Central memory CD8-positive, alpha-beta T cell (primary cell): ENCODE data around the gene IRAK3.

ENCODE experiments used
- ATAC-seq: fragments of 150-1000 bp; cut with Tn5 transposase; replicated peaks from 2 replicates; pipeline ENCODE4 v1.10.0; 2022; ENCODE audit warnings: mild to moderate bottlenecking, moderate FRiP score, moderate number of reproducible peaks; ENCODE audit not compliant: poor library complexity, severe bottlenecking; ENCODE audit errors: extremely low read depth
- DNase-seq, 2 donors: peaks; one replicate each; pipeline ENCODE4 v3.0.0; 2021; ENCODE audit warnings: low spot score in 2 of 2
- H3K27ac Mint-ChIP-seq: one replicate; pipeline ENCODE4 v1.8.0; 2022; ENCODE audit warnings: low read depth, mild to moderate bottlenecking, moderate library complexity, mixed read lengths
- H3K27me3 Mint-ChIP-seq: one replicate; pipeline ENCODE4 v1.8.0; 2022; ENCODE audit warnings: mixed read lengths
- H3K36me3 Mint-ChIP-seq: one replicate; pipeline ENCODE4 v1.8.0; 2022; ENCODE audit warnings: mild to moderate bottlenecking, moderate library complexity, mixed read lengths; ENCODE audit not compliant: insufficient read depth
- H3K4me1 Mint-ChIP-seq: one replicate; pipeline ENCODE4 v1.8.0; 2022; ENCODE audit warnings: mixed read lengths
- H3K4me3 Mint-ChIP-seq: one replicate; pipeline ENCODE4 v1.8.0; 2022; ENCODE audit warnings: mild to moderate bottlenecking, moderate library complexity, mixed read lengths
- H3K9me3 Mint-ChIP-seq: one replicate; pipeline ENCODE4 v1.8.0; 2022; ENCODE audit warnings: mixed read lengths

Gene IRAK3

DNA sequence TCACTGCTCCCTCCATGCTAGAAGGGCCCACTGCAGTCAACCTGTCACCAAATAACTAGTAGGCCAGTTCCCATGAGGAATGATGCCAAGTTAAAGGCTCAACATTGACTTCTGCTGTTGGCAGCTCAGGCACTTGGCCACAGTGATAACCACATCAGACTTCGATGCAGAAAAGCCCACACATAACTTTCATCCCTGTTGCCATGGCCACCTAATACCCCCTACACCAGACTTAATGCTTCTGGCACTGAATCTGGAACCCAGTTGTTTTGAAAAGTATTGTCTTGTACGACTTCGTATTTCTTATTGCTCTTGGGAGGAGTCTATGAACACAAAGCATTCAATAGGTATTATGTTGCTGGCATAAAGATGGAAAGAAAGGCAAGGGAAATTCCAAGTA lies 69.0 kb downstream of the IRAK3 start:
- Mint-ChIP-seq H3K4me1 (no peaks in the 10 kb centered on the region), H3K4me3 (no peak overlapping the region), H3K36me3 (no peaks in the 10 kb centered on the region), H3K27ac (no peak overlapping the region), H3K9me3 (no peaks in the 10 kb centered on the region), H3K27me3 (peaks cover 10% of the 10 kb centered on the region)
- no peak for DNase-seq
- no peak for ATAC-seq

DNA sequence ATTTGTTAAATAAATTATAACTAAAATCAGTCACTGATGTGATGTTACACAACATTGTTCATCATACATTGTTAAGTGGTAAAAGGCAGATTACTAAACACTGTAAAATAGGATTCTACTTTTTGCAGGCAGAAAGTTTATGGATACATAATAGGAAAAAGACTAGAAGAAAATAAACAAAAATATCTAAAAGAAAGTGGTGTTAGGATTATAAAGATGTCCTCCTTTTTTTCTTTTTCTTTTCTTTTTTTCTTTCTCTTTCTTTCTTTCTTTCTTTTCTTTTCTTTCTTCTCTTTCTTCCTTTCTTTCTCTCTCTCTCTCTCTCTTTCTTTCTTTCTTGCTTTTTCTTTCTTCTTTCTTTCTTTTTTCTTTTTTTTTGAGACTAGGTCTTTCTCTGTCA lies 73.7 kb downstream of the IRAK3 start:
- Mint-ChIP-seq H3K4me3 (no peak overlapping the region), H3K9me3 (no peaks in the 10 kb centered on the region), H3K27me3 (peaks cover 10% of the 10 kb centered on the region), H3K4me1 (no peaks in the 10 kb centered on the region), H3K27ac (peak overlapping the region; percentile 72), H3K36me3 (no peaks in the 10 kb centered on the region)
- ATAC-seq (no peak), DNase-seq (no peak)

DNA sequence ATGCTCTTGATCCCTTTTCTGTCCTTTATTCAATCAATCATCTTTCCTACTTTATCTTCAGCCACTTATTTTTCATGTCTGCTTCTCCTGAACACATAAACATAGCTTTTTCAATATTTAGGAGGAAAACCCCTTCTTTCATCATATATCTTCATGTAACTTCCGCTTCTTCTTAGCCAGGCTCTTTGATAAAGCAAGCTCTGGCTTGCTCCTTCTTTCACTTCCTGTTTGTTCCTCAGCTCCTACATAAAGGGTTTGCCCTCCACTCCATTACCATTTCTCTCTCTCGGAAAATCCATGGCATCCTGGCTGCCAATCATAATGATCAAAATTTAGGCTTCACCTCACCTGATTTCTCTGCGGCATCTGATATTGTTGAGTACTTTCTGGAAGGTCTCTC lies 79.5 kb downstream of the IRAK3 start:
- Mint-ChIP-seq H3K4me3 (no peak overlapping the region), H3K9me3 (no peaks in the 10 kb centered on the region), H3K27ac (no peak overlapping the region), H3K4me1 (no peaks in the 10 kb centered on the region), H3K27me3 (peaks cover 10% of the 10 kb centered on the region), H3K36me3 (no peaks in the 10 kb centered on the region)
- ATAC-seq (no peak), DNase-seq (no peak)

DNA sequence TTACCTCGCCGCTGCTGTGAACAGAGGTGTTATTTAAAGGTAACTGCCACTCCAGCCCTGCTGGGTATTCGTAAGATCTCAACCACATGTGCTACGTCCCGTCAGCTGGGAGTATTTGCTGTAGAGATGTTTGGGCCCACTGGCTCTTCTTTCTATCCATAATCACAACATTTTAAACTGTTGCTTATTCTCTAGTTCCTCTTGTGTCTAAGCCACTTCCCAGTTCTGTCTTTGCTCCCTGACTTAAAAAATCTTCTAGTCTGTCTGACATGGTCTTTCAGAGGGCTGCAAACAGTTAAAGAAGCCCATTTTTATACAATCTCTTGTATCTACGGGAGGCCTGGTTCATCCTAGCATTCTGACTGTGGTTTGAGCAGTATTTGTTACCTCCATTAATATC lies 80.1 kb downstream of the IRAK3 start:
- H3K4me3 Mint-ChIP-seq = no peak overlapping the region
- no peak overlapping the region for H3K27ac Mint-ChIP-seq
- DNase-seq = no peak
- H3K27me3 Mint-ChIP-seq = peaks cover 9% of the 10 kb centered on the region
- ATAC-seq = no peak
- no peaks in the 10 kb centered on the region for H3K9me3 Mint-ChIP-seq
- H3K36me3 Mint-ChIP-seq = no peaks in the 10 kb centered on the region
- H3K4me1 Mint-ChIP-seq = no peaks in the 10 kb centered on the region

DNA sequence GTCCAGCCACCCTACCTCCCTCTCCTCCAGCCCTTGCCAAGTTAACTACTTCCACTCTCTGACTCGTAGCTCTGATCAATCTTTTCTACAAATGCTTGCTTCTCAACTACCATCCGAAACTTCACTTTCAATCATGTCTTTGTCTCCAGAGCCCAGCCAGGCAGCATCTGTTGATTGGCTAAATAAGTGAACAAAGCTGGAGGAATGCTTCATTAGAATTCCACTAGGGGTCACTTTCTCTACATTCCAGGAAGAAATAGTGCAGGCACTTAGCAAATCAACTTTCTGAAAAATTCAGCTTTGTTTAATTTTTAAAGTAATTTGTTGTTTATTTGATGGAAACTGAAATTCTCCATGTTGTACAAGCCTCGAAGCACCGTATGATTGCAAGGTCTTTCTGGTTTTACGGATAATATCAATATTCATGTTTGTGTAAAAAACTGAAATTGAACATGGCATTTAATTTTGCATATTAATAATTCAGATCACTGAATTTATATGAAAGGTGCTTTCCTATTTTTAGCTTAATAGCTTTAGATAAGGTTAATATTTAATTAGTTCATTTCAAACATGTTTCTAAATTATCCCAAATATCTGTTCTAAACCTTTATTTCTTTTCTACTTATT lies 80.9 kb downstream of the IRAK3 start:
- Mint-ChIP-seq H3K9me3 (no peaks in the 10 kb centered on the region), H3K27ac (no peak overlapping the region), H3K27me3 (peaks cover 2% of the 10 kb centered on the region), H3K4me3 (no peak overlapping the region), H3K4me1 (no peaks in the 10 kb centered on the region), H3K36me3 (no peaks in the 10 kb centered on the region)
- no peak for DNase-seq
- peak; percentile 32 for ATAC-seq

DNA sequence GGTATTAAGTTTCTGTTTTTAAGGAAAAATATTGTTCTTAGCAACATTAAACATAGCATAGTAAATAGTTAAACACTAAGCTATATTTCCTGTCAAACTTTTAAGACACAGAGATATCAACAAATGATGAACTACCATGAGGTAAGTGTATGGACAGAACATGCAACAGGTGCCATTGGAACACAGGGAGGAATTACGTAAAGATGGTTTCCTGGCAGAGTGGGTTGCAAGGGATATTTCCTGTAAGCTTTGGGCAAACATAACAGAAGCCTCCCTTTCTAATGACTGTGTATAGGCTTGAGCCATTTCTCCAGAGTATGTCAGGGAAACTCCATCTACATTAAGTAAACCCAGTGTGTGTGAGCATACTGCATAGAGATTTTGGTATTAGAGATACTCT lies 81.6 kb downstream of the IRAK3 start:
- ATAC-seq (no peak), DNase-seq (no peak)
- H3K27me3 Mint-ChIP-seq = no peaks in the 10 kb centered on the region
- no peaks in the 10 kb centered on the region for H3K36me3 Mint-ChIP-seq
- no peaks in the 10 kb centered on the region for H3K9me3 Mint-ChIP-seq
- no peak overlapping the region for H3K27ac Mint-ChIP-seq
- no peak overlapping the region for H3K4me3 Mint-ChIP-seq
- H3K4me1 Mint-ChIP-seq = no peaks in the 10 kb centered on the region

DNA sequence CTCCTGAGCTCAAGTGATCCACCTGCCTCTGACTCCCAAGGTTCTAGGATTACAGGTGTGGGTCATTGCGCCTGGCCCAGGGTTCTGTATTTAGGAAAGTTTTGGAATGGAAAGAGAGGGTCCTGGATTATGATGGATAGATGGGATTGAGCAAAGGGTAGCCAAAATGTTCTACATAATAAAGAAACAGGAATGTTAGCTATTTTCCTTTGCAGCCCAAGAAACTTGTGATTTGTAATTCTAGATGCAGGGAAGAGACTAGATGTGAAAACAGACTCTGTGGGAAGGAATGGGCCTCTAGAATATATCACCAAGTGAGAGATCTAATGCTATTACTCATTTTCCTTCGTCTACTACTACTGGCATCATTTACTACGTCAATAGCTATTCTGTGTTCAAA lies 83.6 kb downstream of the IRAK3 start:
- H3K4me3 Mint-ChIP-seq = no peak overlapping the region
- H3K27ac Mint-ChIP-seq = no peak overlapping the region

DNA sequence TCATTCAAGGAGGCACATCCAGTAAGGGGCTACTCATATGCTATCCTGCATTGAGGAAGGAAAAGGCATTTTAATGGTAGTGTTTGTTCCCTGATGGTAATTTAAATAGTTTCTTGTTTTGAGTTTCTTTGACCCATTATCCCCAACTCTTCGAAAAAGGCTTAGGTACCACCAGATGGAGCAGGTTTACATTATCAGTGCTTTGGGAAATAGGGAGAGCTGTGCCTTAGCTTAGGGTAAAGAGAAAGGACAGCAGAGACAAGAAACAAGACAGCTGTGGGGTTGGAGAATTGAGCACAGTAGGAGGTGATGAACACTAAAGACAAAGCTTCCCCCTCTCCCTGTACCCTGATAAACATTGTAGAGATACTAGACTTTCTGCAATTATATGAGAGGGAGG lies 84.1 kb downstream of the IRAK3 start:
- Mint-ChIP-seq H3K27ac (no peak overlapping the region), H3K4me1 (no peaks in the 10 kb centered on the region), H3K4me3 (no peak overlapping the region), H3K36me3 (no peaks in the 10 kb centered on the region), H3K9me3 (no peaks in the 10 kb centered on the region), H3K27me3 (no peaks in the 10 kb centered on the region)
- no peak for ATAC-seq
- DNase-seq = no peak

More for the DNA sequence above, 83.6 kb downstream of the IRAK3 start:
- ATAC-seq (no peak), DNase-seq (no peak)
- no peaks in the 10 kb centered on the region for H3K9me3 Mint-ChIP-seq
- H3K4me1 Mint-ChIP-seq = no peaks in the 10 kb centered on the region
- H3K36me3 Mint-ChIP-seq = no peaks in the 10 kb centered on the region
- no peaks in the 10 kb centered on the region for H3K27me3 Mint-ChIP-seq

DNA sequence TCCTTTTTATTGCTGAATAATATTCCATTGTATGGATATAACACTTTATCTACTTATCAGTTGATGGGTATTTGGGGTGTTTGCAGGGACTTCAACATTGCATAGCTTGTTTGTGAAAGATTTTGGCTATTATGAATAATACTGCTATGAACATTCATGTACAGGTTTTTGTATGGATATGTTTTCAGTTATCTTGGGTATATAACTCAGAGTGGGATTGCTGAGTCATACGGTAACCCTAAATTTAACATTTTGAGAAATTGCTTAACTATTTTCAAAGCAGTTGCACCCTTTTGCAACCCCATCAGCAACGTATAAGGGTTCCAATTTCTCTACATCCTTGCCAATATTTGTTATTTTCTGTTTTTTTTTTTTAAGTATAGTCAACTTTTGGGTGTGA lies 86.0 kb downstream of the IRAK3 start:
- Mint-ChIP-seq H3K4me1 (peaks cover 12% of the 10 kb centered on the region), H3K27me3 (no peaks in the 10 kb centered on the region), H3K4me3 (no peak overlapping the region), H3K9me3 (no peaks in the 10 kb centered on the region), H3K27ac (no peak overlapping the region), H3K36me3 (no peaks in the 10 kb centered on the region)
- DNase-seq (no peak), ATAC-seq (no peak)

DNA sequence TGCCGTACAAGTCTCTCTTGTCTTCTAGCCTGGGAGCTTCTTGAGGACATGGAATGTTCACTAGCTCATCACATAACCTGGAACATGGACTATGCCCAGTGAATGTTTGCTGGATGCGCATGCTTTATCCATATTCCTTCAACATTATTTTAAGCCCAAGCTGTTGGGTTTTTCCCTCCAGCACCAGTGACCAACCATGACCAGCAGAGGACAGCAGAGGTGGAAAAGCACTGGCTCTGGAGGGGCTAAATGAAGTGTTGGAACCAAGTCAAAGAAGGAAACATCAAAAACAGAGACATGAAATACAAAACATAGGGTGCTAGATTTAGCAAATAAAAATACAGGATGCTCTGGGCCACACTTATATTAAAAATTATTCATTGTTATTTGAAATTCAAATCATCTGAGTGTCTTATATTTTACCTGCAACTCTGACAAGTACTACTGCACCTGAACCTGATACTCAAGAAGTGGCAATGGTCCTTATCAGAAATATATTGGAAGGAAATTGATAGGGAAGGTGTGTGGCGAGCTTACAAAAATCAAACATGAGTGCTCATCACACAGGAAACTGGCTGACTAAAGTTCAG lies 90.2 kb downstream of the IRAK3 start:
- Mint-ChIP-seq H3K27ac (no peak overlapping the region), H3K36me3 (no peaks in the 10 kb centered on the region), H3K9me3 (peaks cover 14% of the 10 kb centered on the region), H3K4me3 (no peak overlapping the region), H3K4me1 (peaks cover 24% of the 10 kb centered on the region), H3K27me3 (no peaks in the 10 kb centered on the region)
- DNase-seq = peak in 1 of 2 donors; percentile 34
- ATAC-seq = peak; percentile 56

DNA sequence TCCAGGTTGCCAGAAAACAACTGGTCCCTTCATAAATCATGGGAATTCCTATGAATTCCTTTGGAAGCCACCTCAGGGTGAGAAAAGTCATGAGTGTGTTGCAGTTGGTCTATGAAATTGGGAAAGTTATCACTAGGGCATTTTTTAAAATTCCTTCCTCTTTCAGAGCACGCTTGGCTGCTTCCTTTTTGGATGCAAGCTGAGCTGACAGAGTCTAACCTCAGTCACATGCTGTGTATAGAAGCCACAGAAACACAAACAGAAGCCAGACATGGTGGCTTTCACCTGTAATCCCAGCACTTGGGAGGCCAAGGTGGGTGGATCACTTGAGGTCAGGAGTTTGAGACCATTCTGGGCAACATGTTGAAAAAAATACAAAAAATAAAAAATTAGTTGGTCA lies 91.5 kb downstream of the IRAK3 start:
- ATAC-seq (no peak), DNase-seq (no peak)

DNA sequence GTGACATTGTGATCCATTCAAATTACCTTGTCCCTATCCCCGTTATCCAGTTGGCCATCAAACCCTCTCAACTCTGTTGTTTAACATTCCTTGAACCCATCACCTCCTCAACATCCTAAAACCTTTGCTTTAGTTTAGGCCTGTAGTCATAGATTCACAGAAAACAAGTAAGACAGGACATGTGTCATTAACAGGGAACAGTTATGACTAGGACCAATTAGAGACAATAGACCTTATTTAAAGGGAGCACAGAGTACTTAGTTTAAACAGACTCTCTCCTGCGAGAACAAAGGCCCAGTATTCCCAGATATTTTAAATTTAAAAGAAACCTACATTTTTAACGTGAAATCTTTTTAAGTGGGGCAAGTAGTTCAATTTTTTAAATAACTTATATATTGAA lies 93.2 kb downstream of the IRAK3 start:
- H3K27me3 Mint-ChIP-seq = no peaks in the 10 kb centered on the region
- H3K36me3 Mint-ChIP-seq = peaks cover 4% of the 10 kb centered on the region
- H3K4me1 Mint-ChIP-seq = peaks cover 39% of the 10 kb centered on the region
- no peak for ATAC-seq
- H3K27ac Mint-ChIP-seq = no peak overlapping the region
- no peak overlapping the region for H3K4me3 Mint-ChIP-seq
- H3K9me3 Mint-ChIP-seq = peaks cover 14% of the 10 kb centered on the region
- no peak for DNase-seq

More for the DNA sequence above, 91.5 kb downstream of the IRAK3 start:
- no peak overlapping the region for H3K4me3 Mint-ChIP-seq
- no peaks in the 10 kb centered on the region for H3K27me3 Mint-ChIP-seq
- H3K9me3 Mint-ChIP-seq = peaks cover 14% of the 10 kb centered on the region
- no peak overlapping the region for H3K27ac Mint-ChIP-seq
- H3K4me1 Mint-ChIP-seq = peaks cover 24% of the 10 kb centered on the region
- no peaks in the 10 kb centered on the region for H3K36me3 Mint-ChIP-seq

DNA sequence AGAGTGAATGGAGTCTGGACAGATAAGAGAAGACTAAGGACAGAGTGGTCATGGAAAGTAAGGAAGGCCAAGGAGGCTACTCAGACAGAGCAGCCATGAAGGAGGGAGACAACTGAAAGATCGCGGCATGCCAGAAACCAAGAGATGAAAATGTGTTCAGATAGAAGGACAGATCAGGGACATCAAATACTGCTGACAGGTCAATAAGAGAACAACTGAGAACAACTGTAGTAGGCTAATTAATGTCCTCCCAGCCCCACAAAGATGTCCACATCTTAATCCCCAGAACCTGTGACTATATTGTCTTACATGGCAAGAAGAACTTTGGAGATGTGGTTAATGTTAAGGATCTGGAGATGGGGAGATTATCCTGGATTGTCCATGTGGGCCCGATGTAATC lies 98.3 kb downstream of the IRAK3 start:
- peaks cover 66% of the 10 kb centered on the region for H3K4me1 Mint-ChIP-seq
- DNase-seq = no peak
- H3K4me3 Mint-ChIP-seq = peak overlapping the region; percentile 10
- peaks cover 4% of the 10 kb centered on the region for H3K9me3 Mint-ChIP-seq
- H3K27ac Mint-ChIP-seq = peak overlapping the region; percentile 80
- H3K36me3 Mint-ChIP-seq = peaks cover 6% of the 10 kb centered on the region
- no peaks in the 10 kb centered on the region for H3K27me3 Mint-ChIP-seq
- ATAC-seq = no peak
